PC-9 (cell line): ENCODE measurements around the gene TRA2B.

ENCODE experiments used
- EZH2 ChIP-seq: fragments of 200-600 bp; sonication (generic); IDR thresholded peaks from 2 replicates; pipeline ENCODE4 v1.8.0; 2017; ENCODE audit warnings: antibody characterized with exemption, low read depth
- TF ChIP-seq, protein P1 (sequence below): fragments of 200-600 bp; sonication (generic); conservative IDR thresholded peaks from 2 replicates; pipeline ENCODE4 v1.6.1; 2017; ENCODE audit warnings: mixed run types, antibody characterized with exemption, mild to moderate bottlenecking, moderate library complexity

DNA sequence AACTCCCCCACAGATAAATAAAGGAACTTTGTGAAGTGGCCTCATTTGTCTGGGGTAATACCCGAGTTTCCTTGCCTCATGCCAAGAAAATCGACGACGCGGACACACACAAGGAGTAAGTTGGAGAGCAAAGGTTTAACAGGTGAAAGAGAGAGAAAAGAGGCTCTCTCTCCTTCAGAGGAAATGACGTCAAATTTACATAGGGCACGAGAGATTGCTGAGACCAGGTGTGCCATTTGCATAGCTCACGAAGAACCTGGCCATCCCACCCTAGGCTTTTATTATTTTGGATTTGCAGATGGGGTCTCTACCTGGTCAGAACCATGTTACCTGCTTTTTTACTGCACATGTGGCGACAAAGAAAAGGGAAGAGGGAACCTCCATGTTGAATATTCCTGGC is 63.7 kb downstream of the TRA2B start:
- TF ChIP-seq, protein P1, sequence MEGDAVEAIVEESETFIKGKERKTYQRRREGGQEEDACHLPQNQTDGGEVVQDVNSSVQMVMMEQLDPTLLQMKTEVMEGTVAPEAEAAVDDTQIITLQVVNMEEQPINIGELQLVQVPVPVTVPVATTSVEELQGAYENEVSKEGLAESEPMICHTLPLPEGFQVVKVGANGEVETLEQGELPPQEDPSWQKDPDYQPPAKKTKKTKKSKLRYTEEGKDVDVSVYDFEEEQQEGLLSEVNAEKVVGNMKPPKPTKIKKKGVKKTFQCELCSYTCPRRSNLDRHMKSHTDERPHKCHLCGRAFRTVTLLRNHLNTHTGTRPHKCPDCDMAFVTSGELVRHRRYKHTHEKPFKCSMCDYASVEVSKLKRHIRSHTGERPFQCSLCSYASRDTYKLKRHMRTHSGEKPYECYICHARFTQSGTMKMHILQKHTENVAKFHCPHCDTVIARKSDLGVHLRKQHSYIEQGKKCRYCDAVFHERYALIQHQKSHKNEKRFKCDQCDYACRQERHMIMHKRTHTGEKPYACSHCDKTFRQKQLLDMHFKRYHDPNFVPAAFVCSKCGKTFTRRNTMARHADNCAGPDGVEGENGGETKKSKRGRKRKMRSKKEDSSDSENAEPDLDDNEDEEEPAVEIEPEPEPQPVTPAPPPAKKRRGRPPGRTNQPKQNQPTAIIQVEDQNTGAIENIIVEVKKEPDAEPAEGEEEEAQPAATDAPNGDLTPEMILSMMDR = no peak
- no peak for TF ChIP-seq EZH2
